ENCODE results near the gene BET1L.
"Not testable (repeated sequence)": the region's sequence is repeated elsewhere in the genome, so short reads cannot be mapped to it uniquely, and the experiment has no call there.

Gene BET1L

GRCh38 chr11:193481-193880 lies 13.7 kb downstream of the BET1L start:
- not testable (repeated sequence) for DNase-seq (ENCODE audit: low spot score)

- not testable (repeated sequence) for DNase-seq (ENCODE audit: low spot score)
Measured at GRCh38 chr11:192674-193128, 14.5 kb downstream of the BET1L start, which contains the start of gene SCGB1C1. TSS of gene SCGB1C1 (plus strand) at chr11:193078. CDS start at chr11:193100, 22 bp downstream.

- DNase-seq (ENCODE audit: low spot score) = not testable (repeated sequence)
Measured at GRCh38 chr11:191490-192478, 15.4 kb downstream of the BET1L start.

- DNase-seq (ENCODE audit: low spot score) = not testable (repeated sequence)
Measured at GRCh38 chr11:190546-190945, 16.7 kb downstream of the BET1L start.

- DNase-seq (ENCODE audit: low spot score) = not testable (repeated sequence)
Measured at GRCh38 chr11:189843-190311, 17.3 kb downstream of the BET1L start.

- not testable (repeated sequence) for DNase-seq (ENCODE audit: low spot score)
Measured at GRCh38 chr11:189200-189783, 17.9 kb downstream of the BET1L start.

- not testable (repeated sequence) for DNase-seq (ENCODE audit: low spot score)
Measured at GRCh38 chr11:180242-180641, 27.0 kb downstream of the BET1L start.

Data from GM03348 (cell line).